Choroid plexus epithelial cell (primary cell): ENCODE data around the gene ZNF827.
"Not testable (repeated sequence)": the region's sequence is repeated elsewhere in the genome, so short reads cannot be mapped to it uniquely, and the experiment has no call there.

Experiments used
- DNase-seq: peaks from one replicate; pipeline ENCODE4 v3.0.0-alpha.2; 2010; ENCODE audit warnings: low read depth
- H3K4me3 ChIP-seq: 2 replicates; pipeline ENCODE4 v1.5.1; 2011; ENCODE audit warnings: low read depth, mild to moderate bottlenecking, control low read depth, low read length, moderate library complexity
- TF ChIP-seq, protein P1 (sequence below): conservative IDR thresholded peaks from 2 replicates; pipeline ENCODE4 v1.5.1; 2011; ENCODE audit warnings: low read depth, mild to moderate bottlenecking, control low read depth, inconsistent platforms, low read length, moderate library complexity

Gene ZNF827

DNA sequence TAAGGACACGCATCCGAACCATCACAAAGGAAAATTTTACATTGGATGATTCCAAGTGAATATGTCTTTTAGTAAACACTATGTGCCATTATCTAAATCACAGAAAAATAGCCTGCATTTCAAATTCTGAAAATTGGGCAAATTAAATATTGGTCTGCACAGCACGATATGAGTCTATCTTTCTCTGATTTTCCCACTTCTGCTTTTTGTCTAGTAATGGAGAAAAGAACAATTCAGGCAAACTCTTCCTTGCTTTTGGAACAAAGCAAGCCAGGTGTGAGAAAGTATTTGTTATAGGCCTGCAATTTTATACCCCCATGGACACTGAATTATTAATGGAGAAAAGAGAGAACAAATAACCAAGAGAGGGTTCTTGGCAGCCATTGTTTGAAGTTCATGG, 97.8 kb downstream of the ZNF827 start:
- H3K4me3 ChIP-seq, result no peak overlapping the region
- no peak for DNase-seq
- TF ChIP-seq, protein P1, sequence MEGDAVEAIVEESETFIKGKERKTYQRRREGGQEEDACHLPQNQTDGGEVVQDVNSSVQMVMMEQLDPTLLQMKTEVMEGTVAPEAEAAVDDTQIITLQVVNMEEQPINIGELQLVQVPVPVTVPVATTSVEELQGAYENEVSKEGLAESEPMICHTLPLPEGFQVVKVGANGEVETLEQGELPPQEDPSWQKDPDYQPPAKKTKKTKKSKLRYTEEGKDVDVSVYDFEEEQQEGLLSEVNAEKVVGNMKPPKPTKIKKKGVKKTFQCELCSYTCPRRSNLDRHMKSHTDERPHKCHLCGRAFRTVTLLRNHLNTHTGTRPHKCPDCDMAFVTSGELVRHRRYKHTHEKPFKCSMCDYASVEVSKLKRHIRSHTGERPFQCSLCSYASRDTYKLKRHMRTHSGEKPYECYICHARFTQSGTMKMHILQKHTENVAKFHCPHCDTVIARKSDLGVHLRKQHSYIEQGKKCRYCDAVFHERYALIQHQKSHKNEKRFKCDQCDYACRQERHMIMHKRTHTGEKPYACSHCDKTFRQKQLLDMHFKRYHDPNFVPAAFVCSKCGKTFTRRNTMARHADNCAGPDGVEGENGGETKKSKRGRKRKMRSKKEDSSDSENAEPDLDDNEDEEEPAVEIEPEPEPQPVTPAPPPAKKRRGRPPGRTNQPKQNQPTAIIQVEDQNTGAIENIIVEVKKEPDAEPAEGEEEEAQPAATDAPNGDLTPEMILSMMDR, result no peak

DNA sequence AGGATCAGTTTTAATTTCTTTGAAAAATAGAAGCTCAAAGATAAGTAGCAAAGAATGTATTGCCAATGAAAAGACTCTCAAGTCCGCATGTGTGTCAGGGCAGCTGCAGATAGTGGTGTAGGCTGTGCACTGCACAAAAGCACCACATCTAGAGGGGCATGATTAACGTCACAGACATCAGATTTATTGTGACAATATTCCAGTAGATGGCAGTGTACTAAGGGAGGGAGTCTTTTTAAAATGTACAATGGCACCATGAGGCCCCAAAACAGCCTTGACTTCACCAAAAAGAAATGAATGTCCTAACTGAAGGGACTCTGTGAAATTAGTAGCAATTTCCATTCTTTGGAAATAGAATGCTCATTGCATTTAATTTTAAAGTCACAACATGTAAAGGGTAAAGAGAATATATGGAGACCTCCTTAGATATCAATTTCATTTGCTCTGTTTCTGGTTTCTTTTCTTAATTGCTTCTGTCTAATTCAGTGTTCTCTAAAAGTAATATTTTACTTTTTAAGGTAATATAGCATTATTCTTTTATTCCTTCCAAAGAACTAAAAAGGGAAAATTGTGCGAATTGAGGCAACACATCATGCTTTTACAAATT, 98.4 kb downstream of the ZNF827 start:
- peak; percentile 65 for DNase-seq
- no peak overlapping the region for H3K4me3 ChIP-seq

DNA sequence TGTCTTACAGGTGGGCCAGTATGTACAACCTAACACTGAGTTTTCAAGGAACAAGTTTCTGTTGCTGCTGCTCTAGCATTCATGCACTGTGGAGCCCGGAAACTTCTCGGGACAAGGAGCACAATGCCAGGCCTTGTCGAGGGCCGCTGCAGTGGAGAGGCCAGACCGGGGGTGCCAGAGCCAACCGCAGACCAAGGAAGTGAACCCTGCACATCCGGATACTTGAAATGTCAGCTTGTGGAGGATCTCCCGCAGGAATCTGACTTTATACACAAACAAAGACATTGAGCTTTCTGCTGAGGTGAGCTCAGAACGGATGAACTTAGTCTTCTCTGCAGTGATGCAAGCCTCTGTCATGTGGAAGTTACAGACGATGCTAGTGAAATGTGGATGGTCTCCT, 99.5 kb downstream of the ZNF827 start:
- peak; percentile 77 for DNase-seq
- no peak overlapping the region for H3K4me3 ChIP-seq
- TF ChIP-seq, protein P1, result no peak

More for the DNA sequence above, 98.4 kb downstream of the ZNF827 start:
- TF ChIP-seq, protein P1, result peak; percentile 49

DNA sequence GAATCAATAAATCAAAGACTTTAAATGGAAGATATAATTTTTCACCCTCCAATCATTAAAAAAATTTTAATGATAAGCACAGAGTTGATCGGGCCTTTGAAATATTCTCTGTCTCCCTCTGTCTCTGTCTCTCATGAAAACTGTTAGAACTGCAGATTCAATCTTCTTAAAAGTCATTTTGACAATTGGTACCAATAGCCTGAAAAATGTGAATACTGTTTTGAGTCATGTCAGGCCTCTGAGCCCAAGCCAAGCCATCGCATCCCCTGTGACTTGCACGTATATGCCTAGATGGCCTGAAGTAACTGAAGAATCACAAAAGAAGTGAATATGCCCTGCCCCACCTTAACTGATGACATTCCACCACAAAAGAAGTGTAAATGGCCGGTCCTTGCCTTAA, 106.2 kb downstream of the ZNF827 start:
- H3K4me3 ChIP-seq, DNase-seq: not testable (repeated sequence)

DNA sequence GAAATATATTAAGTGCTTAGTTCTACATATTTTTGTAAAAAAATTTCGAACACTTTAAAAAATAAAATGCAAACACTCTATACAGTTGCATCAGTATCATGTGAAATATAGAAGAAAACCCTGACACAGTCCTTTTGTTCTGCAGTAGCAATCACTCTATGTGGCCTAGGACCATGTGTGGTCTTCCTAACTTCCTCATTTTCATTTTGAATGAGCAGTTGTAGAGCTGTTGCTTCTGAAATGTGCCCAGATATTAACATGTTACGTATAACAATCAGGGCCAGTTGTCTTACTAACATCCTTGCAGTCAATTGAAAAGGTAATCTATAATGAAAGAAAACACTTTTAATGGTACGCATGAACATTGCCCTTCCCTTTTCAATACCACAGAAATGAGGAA, 107.9 kb downstream of the ZNF827 start:
- TF ChIP-seq, protein P1, result no peak
- H3K4me3 ChIP-seq, result no peak overlapping the region
- no peak for DNase-seq

DNA sequence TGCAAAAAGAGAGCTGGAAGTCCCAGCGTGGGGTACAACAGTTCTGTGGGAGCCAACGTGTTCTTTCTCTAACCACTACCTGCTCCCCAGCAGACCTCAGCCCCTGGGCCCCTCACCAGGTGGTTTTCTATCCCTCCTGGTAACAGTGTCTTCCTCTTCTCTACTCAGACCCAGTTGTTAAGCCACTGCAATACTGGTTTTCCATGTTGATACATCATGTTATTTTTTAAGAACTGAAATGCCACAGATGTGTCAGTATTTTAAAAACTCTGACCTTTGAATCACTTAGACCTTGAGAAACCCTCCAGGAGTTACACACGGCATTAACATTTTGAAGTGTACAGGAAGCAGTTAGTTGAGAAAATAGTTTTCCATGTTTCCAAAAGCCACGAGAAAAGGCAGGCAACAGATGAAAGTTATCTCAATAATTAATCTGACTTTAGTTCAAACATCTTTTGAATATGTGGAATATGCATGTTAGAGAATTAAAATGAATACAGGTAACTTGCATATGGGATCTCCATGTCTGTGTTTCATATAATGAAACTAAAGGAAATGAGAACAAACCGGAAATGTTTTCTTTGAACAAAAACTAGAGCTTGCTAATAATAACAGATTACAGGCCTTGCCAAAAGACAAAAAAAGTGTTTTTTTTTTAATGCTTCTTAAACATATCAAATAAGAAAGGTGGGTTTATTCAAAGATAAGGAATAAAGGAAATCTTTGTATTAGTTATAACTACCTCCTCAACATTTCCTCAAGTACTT, 108.8 kb downstream of the ZNF827 start:
- DNase-seq, result peak; percentile 53
- TF ChIP-seq, protein P1, result no peak
- no peak overlapping the region for H3K4me3 ChIP-seq

DNA sequence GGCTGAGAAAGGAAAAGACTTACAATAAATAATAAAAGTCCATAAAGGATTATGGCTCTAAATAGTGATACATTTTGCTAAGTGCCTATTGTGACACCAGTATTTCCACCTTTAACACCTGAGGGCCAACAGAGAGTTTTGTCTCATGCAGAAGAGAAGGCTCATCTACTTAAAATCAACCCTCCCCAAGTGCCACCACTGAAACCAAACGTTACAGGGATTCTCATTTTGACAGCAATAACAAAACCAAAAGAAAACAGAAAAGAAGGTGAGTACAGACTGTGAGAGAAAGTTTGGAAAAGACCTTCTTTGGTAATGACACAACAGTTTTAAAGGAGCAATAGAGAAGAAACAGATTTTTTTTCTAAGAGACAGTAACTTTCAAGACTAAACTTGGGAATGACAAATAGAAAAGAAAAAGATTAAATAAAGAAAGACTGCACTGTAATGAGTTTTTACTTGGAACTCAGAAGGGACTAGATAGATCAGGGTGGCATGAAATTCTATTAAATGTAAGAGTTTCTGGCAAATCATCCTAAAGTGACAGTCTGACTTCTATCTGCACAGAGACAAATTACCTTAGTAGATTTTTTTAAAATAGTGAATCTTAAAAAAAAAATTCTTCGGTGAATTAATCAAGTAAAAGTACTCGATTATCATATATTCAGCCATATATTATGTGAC, 109.7 kb downstream of the ZNF827 start:
- no peak for DNase-seq
- TF ChIP-seq, protein P1, result no peak
- no peak overlapping the region for H3K4me3 ChIP-seq
